K562 (cell line): Measurements from ENCODE around the gene PRCP. TPM values are rescaled to one million over a fixed set of nuclear protein-coding genes. Genes with fewer than 3 reads are reported as not detected.

Experiments
- CBX3 ChIP-seq, 2 experiments: IDR thresholded peaks; 1 replicate in 1 of 2; 2 replicates in 1 of 2; pipeline ENCODE4 v1.6.1; 2012; ENCODE audit warnings: inconsistent platforms in 2 of 2, low read length in 2 of 2, borderline replicate concordance in 1 of 2, control low read depth in 1 of 2
- CHCHD3 ChIP-seq: fragments of 250-450 bp; sonication (Bioruptor Pico); IDR thresholded peaks from 2 replicates; pipeline ENCODE4 v2.1.2; 2022; ENCODE audit warnings: mild to moderate bottlenecking
- FOXJ2 ChIP-seq: fragments of 200-800 bp; sonication (Bioruptor generic); IDR thresholded peaks from 2 replicates; pipeline ENCODE4 v1.6.1; 2016; ENCODE audit warnings: missing genetic modification characterization, missing compliant biosample characterization
- GABPA ChIP-seq: fragments of 200-800 bp; sonication (Bioruptor generic); conservative IDR thresholded peaks from 2 replicates; pipeline ENCODE4 v1.6.1; 2016; ENCODE audit warnings: low read depth, missing genetic modification characterization, missing compliant biosample characterization
- HNRNPL ChIP-seq: fragments of 200-400 bp; formaldehyde crosslinking; IDR thresholded peaks from 2 replicates; pipeline ENCODE4 v1.6.1; 2017; ENCODE audit warnings: low read depth, mild to moderate bottlenecking, low read length
- NCOA4 ChIP-seq: fragments of 450-650 bp; IDR thresholded peaks from 2 replicates; pipeline ENCODE4 v1.6.1; 2018; ENCODE audit warnings: mild to moderate bottlenecking; ENCODE audit not compliant: partially characterized antibody
- NR2C2 ChIP-seq, 2 experiments: fragments of 200-800 bp in 1 of 2; sonication (Bioruptor generic) in 1 of 2; sonication (generic) in 1 of 2; formaldehyde crosslinking in 1 of 2; IDR thresholded peaks; 2 replicates each; pipeline versions ENCODE4 v1.6.1 to v1.8.0; 2016 to 2022; ENCODE audit warnings: mild to moderate bottlenecking in 1 of 2, missing compliant biosample characterization in 1 of 2, missing genetic modification characterization in 1 of 2, missing genetic modification reagents in 1 of 2
- PPARD ChIP-seq: fragments of 250-450 bp; sonication (Bioruptor Pico); IDR thresholded peaks from 2 replicates; pipeline ENCODE4 v1.8.0; 2022; ENCODE audit warnings: inconsistent platforms, mild to moderate bottlenecking, moderate library complexity
- PRPF4 ChIP-seq: fragments of 200-400 bp; formaldehyde crosslinking; IDR thresholded peaks from one replicate; pipeline ENCODE4 v1.6.1; 2017; ENCODE audit warnings: low read length, low read depth, mild to moderate bottlenecking; ENCODE audit not compliant: insufficient read depth, poor library complexity, severe bottlenecking
- RBM15 ChIP-seq: fragments of 200-400 bp; formaldehyde crosslinking; IDR thresholded peaks from 2 replicates; pipeline ENCODE4 v1.6.1; 2018; ENCODE audit warnings: mild to moderate bottlenecking, low read length, moderate library complexity; ENCODE audit not compliant: insufficient read depth
- RFX7 ChIP-seq: fragments of 250-450 bp; sonication (Bioruptor Pico); IDR thresholded peaks from 2 replicates; pipeline ENCODE4 v1.5.1; 2021; ENCODE audit warnings: mild to moderate bottlenecking
- RHOXF2B ChIP-seq: fragments of 250-450 bp; sonication (Bioruptor Pico); conservative IDR thresholded peaks from 2 replicates; pipeline ENCODE4 v1.5.1; 2021
- SIRT6 ChIP-seq: IDR thresholded peaks from one replicate; pipeline ENCODE4 v1.6.1; 2012; ENCODE audit warnings: low read depth, mild to moderate bottlenecking, control low read depth, inconsistent platforms, low read length, moderate library complexity
- ZNF561 ChIP-seq: fragments of 450-650 bp; formaldehyde crosslinking; conservative IDR thresholded peaks from 2 replicates; pipeline ENCODE4 v1.4.0; 2020; ENCODE audit warnings: mild to moderate bottlenecking, moderate library complexity
- ZNF830 ChIP-seq: fragments of 250-450 bp; sonication (Bioruptor Pico); IDR thresholded peaks from 2 replicates; pipeline ENCODE4 v1.5.0; 2021; ENCODE audit warnings: mild to moderate bottlenecking
- polyA plus RNA-seq, 8 experiments: library from polyadenylated mRNA; depleted of rRNA in 4 of 8; stranded (reverse) in 5 of 8; unstranded in 3 of 8; fragments of >200 nt; fragmentation: Nextera tagmentation in 2 of 8; fragmentation: Illumina TruSeq in 1 of 8; extraction: Ambion mirVana in 2 of 8; extraction: Trizol in 1 of 8; gene quantifications; 2 replicates each; pipeline versions ENCODE4 v1.2.1 to v1.2.3, GENCODE V29; 2011 to 2014; ENCODE audit warnings: inconsistent platforms in 1 of 8, missing spikeins in 1 of 8
- total RNA-seq, 7 experiments: library from RNA; depleted of rRNA in 6 of 7; stranded (reverse); fragments of >200 nt in 6 of 7; fragmentation: Illumina TruSeq in 2 of 7; extraction: Trizol in 2 of 7; gene quantifications; 2 replicates each; pipeline versions ENCODE4 v1.2.1 to v1.2.3, GENCODE V29; 2011 to 2021; ENCODE audit warnings: low replicate concordance in 1 of 7
- TF ChIP-seq, protein P1 (sequence below): fragments of 450-650 bp; IDR thresholded peaks from 2 replicates; pipeline ENCODE4 v1.6.1; 2016; ENCODE audit warnings: low read depth
- TF ChIP-seq, protein P2 (sequence below): sonication (generic); IDR thresholded peaks from 2 replicates; pipeline ENCODE4 v1.6.1; 2016
- TF ChIP-seq, protein P3 (sequence below): fragments of 250-450 bp; sonication (Bioruptor Pico); IDR thresholded peaks from 2 replicates; pipeline ENCODE4 v1.6.1; 2021; ENCODE audit warnings: mild to moderate bottlenecking

Gene PRCP
- total and polyA plus RNA-seq, 9 of the 15 experiments (the other 6 are each of a cell fraction or from before 2014, with no cell fraction given), result 9.5 to 43.1 (median 23.2) TPM

DNA sequence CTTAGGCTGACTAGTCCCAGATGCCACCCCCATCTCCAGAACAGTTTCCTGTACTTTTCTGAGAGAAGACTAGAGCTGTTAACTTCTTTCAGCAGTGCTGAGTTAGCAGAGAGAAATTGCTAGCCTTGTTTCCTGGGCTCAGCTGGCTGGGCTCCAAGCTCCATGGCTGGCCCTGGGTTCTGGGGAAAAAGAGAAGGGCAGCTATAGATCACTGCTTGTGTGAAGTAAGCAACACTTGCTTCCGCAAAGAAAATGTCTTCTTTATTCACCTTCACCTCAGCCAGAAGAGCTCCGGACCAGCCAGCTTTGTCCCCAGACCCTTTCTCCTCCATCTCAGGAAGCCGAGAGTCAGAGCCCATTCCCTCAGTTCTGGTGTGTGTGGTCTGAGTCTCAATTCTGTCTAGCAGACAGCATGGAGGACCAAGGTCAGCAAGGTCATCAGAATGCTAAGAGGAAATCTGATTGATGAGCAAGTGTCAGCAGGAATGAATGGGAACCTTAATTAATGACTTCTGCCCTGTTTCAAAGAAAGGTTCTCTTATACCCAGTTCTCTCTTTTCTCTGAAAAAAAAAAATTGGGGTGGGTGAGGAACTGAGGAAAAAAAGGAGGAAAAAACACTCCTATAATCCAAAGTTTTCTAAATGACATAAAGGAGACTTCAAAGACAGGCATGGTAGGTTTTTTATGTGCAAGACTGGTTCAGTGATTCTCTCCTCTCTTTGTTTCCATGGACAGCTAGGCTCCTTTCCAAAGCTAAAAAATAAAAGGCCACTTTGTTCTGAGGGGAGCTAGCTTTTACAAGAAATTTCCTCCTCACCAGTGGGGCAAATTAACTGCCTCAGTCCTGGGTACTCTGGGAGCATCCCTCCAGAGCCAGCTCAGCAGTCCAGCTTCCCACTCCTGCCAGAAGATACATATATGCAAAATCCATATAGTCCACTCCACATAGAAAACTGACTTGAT is 103.0 kb downstream of the PRCP start (continued):
- TF ChIP-seq, protein P1, sequence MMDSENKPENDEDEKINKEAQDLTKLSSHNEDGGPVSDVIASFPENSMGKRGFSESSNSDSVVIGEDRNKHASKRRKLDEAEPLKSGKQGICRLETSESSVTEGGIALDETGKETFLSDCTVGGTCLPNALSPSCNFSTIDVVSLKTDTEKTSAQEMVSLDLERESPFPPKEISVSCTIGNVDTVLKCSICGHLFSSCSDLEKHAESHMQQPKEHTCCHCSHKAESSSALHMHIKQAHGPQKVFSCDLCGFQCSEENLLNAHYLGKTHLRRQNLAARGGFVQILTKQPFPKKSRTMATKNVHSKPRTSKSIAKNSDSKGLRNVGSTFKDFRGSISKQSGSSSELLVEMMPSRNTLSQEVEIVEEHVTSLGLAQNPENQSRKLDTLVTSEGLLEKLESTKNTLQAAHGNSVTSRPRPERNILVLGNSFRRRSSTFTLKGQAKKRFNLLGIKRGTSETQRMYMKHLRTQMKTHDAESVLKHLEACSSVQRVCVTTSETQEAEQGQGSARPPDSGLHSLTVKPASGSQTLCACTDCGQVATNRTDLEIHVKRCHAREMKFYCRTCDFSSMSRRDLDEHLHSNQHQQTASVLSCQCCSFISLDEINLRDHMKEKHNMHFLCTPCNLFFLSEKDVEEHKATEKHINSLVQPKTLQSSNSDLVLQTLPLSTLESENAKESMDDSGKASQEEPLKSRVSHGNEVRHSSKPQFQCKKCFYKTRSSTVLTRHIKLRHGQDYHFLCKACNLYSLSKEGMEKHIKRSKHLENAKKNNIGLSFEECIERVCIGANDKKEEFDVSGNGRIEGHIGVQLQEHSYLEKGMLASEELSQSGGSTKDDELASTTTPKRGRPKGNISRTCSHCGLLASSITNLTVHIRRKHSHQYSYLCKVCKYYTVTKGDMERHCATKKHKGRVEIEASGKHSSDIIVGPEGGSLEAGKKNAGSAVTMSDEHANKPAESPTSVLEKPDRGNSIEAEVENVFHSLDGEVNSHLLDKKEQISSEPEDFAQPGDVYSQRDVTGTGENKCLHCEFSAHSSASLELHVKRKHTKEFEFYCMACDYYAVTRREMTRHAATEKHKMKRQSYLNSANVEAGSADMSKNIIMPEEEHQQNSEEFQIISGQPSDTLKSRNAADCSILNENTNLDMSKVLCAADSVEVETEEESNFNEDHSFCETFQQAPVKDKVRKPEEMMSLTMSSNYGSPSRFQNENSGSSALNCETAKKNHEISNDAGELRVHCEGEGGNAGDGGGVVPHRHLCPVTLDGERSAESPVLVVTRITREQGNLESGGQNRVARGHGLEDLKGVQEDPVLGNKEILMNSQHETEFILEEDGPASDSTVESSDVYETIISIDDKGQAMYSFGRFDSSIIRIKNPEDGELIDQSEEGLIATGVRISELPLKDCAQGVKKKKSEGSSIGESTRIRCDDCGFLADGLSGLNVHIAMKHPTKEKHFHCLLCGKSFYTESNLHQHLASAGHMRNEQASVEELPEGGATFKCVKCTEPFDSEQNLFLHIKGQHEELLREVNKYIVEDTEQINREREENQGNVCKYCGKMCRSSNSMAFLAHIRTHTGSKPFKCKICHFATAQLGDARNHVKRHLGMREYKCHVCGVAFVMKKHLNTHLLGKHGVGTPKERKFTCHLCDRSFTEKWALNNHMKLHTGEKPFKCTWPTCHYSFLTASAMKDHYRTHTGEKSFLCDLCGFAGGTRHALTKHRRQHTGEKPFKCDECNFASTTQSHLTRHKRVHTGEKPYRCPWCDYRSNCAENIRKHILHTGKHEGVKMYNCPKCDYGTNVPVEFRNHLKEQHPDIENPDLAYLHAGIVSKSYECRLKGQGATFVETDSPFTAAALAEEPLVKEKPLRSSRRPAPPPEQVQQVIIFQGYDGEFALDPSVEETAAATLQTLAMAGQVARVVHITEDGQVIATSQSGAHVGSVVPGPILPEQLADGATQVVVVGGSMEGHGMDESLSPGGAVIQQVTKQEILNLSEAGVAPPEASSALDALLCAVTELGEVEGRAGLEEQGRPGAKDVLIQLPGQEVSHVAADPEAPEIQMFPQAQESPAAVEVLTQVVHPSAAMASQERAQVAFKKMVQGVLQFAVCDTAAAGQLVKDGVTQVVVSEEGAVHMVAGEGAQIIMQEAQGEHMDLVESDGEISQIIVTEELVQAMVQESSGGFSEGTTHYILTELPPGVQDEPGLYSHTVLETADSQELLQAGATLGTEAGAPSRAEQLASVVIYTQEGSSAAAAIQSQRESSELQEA, result no peak
- TF ChIP-seq FOXJ2, result no peak
- no peak for TF ChIP-seq GABPA (tag)
- TF ChIP-seq ZNF561 (CRISPR knock-in tag), result no peak
- no peak for TF ChIP-seq NR2C2 (CRISPR knock-in tag; IDR thresholded peaks at IDR 0.05)
- TF ChIP-seq NR2C2 (tag; IDR thresholded peaks at IDR 0.05), result no peak
- TF ChIP-seq RBM15, result no peak
- TF ChIP-seq RFX7, result no peak
- TF ChIP-seq, protein P2, sequence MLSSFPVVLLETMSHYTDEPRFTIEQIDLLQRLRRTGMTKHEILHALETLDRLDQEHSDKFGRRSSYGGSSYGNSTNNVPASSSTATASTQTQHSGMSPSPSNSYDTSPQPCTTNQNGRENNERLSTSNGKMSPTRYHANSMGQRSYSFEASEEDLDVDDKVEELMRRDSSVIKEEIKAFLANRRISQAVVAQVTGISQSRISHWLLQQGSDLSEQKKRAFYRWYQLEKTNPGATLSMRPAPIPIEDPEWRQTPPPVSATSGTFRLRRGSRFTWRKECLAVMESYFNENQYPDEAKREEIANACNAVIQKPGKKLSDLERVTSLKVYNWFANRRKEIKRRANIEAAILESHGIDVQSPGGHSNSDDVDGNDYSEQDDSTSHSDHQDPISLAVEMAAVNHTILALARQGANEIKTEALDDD, result peak; percentile 68
- no peak for TF ChIP-seq PRPF4
- TF ChIP-seq SIRT6, result no peak
- no peak for TF ChIP-seq ZNF830 (CRISPR knock-in tag)
- TF ChIP-seq PPARD (CRISPR knock-in tag), result no peak
- TF ChIP-seq, protein P3, sequence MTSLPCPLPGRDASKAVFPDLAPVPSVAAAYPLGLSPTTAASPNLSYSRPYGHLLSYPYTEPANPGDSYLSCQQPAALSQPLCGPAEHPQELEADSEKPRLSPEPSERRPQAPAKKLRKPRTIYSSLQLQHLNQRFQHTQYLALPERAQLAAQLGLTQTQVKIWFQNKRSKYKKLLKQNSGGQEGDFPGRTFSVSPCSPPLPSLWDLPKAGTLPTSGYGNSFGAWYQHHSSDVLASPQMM, result no peak
- no peak for TF ChIP-seq CHCHD3
- no peak for TF ChIP-seq CBX3 (IDR thresholded peaks at IDR 0.05; ENCODE audit: borderline replicate concordance in 1 of 2, low read length in 2 of 2)
- TF ChIP-seq HNRNPL, result no peak
- no peak for TF ChIP-seq RHOXF2B (CRISPR knock-in tag)
- no peak for TF ChIP-seq NCOA4
